ENCODE measurements around the gene SCNN1B.

Gene SCNN1B

GRCh38 chr16:23403547-23403946, 101.4 kb downstream of the SCNN1B start:
- Histone ChIP-seq H3K9me2 (replicated peaks; ENCODE audit: insufficient read depth, low read length) (no peaks in the 10 kb centered on the region), H4K20me1 (ENCODE audit: low read depth, low read length) (no peaks in the 10 kb centered on the region), H3K9ac (ENCODE audit: low read length) (no peak overlapping the region), H3F3A (ENCODE audit: insufficient read depth) (no peaks in the 10 kb centered on the region), H3K27me3 (ENCODE audit: low read length) (no peaks in the 10 kb centered on the region), H2AFZ (ENCODE audit: low read depth, low read length, severe bottlenecking) (no peak overlapping the region), H3K9me3 (ENCODE audit: insufficient read depth, low read length) (no peaks in the 10 kb centered on the region), H3K36me3 (ENCODE audit: low read length) (no peaks in the 10 kb centered on the region), H3K4me3 (ENCODE audit: insufficient read depth, low read length, poor library complexity, severe bottlenecking) (no peak overlapping the region), H3K4me2 (ENCODE audit: low read depth, low read length, poor library complexity, severe bottlenecking) (no peak overlapping the region), H3K27ac (ENCODE audit: low read depth, low read length) (no peak overlapping the region), H3K79me2 (ENCODE audit: insufficient read depth, low read length) (no peaks in the 10 kb centered on the region)
- no peak for TF ChIP-seq CTCF (IDR thresholded peaks at IDR 0.05; ENCODE audit: insufficient read depth, low read length, poor library complexity, severe bottlenecking)
- TF ChIP-seq EZH2phosphoT487 (conservative IDR thresholded peaks at IDR 0.05; ENCODE audit: low read length) = no peak

- H3K9me2 ChIP-seq (replicated peaks; ENCODE audit: insufficient read depth, low read length) = no peaks in the 10 kb centered on the region
- no peak for TF ChIP-seq EZH2phosphoT487 (conservative IDR thresholded peaks at IDR 0.05; ENCODE audit: low read length)
- no peak for TF ChIP-seq CTCF (IDR thresholded peaks at IDR 0.05; ENCODE audit: insufficient read depth, low read length, poor library complexity, severe bottlenecking)
- no peaks in the 10 kb centered on the region for H3K9me3 ChIP-seq (ENCODE audit: insufficient read depth, low read length)
- H2AFZ ChIP-seq (ENCODE audit: low read depth, low read length, severe bottlenecking) = no peak overlapping the region
- no peak overlapping the region for H3K9ac ChIP-seq (ENCODE audit: low read length)
- no peaks in the 10 kb centered on the region for H3F3A ChIP-seq (ENCODE audit: insufficient read depth)
- H3K4me3 ChIP-seq (ENCODE audit: insufficient read depth, low read length, poor library complexity, severe bottlenecking) = no peak overlapping the region
- H3K36me3 ChIP-seq (ENCODE audit: low read length) = no peaks in the 10 kb centered on the region
- H4K20me1 ChIP-seq (ENCODE audit: low read depth, low read length) = no peaks in the 10 kb centered on the region
- H3K27ac ChIP-seq (ENCODE audit: low read depth, low read length) = no peak overlapping the region
- no peaks in the 10 kb centered on the region for H3K79me2 ChIP-seq (ENCODE audit: insufficient read depth, low read length)
- no peaks in the 10 kb centered on the region for H3K27me3 ChIP-seq (ENCODE audit: low read length)
- H3K4me2 ChIP-seq (ENCODE audit: low read depth, low read length, poor library complexity, severe bottlenecking) = no peak overlapping the region
Observed at GRCh38 chr16:23406024-23406423, 103.9 kb downstream of the SCNN1B start.

GRCh38 chr16:23406546-23407240, 104.6 kb downstream of the SCNN1B start:
- Histone ChIP-seq H3K79me2 (ENCODE audit: insufficient read depth, low read length) (no peaks in the 10 kb centered on the region), H4K20me1 (ENCODE audit: low read depth, low read length) (no peaks in the 10 kb centered on the region), H3K9me3 (ENCODE audit: insufficient read depth, low read length) (no peaks in the 10 kb centered on the region), H3F3A (ENCODE audit: insufficient read depth) (no peaks in the 10 kb centered on the region), H3K27me3 (ENCODE audit: low read length) (no peaks in the 10 kb centered on the region), H3K9ac (ENCODE audit: low read length) (no peak overlapping the region), H3K36me3 (ENCODE audit: low read length) (no peaks in the 10 kb centered on the region), H3K4me3 (ENCODE audit: insufficient read depth, low read length, poor library complexity, severe bottlenecking) (no peak overlapping the region), H3K27ac (ENCODE audit: low read depth, low read length) (no peak overlapping the region), H2AFZ (ENCODE audit: low read depth, low read length, severe bottlenecking) (no peak overlapping the region), H3K9me2 (replicated peaks; ENCODE audit: insufficient read depth, low read length) (no peaks in the 10 kb centered on the region), H3K4me2 (ENCODE audit: low read depth, low read length, poor library complexity, severe bottlenecking) (no peak overlapping the region)
- TF ChIP-seq CTCF (IDR thresholded peaks at IDR 0.05; ENCODE audit: insufficient read depth, low read length, poor library complexity, severe bottlenecking) = no peak
- no peak for TF ChIP-seq EZH2phosphoT487 (conservative IDR thresholded peaks at IDR 0.05; ENCODE audit: low read length)
